Right renal cortex interstitium (tissue), 3 donors: ENCODE data around the gene VEPH1. TPM values are rescaled to one million over a fixed set of nuclear protein-coding genes. Genes with fewer than 3 reads are reported as not detected.

Experiments
- DNase-seq, 3 donors: peaks; one replicate each; pipeline ENCODE4 v3.0.0-alpha.2; 2013; ENCODE audit warnings: low read depth in 3 of 3, low spot score in 2 of 3
- polyA plus RNA-seq, 3 donors: library from polyadenylated mRNA; unstranded; fragments of 120-200 nt; gene quantifications; one replicate each; pipeline ENCODE4 v1.2.1, GENCODE V29; 2013; ENCODE audit not compliant: insufficient read length in 3 of 3

Gene VEPH1
- polyA plus RNA-seq, 3 donors, result 58.5 to 62.6 (median 61.0) TPM

GRCh38 chr3:157526036-157526435 lies 22.8 kb upstream of the VEPH1 start:
- no peak for DNase-seq

- DNase-seq, result no peak
These were observed 20.6 kb upstream of the VEPH1 start for GRCh38 chr3:157523814-157524213.

- no peak for DNase-seq
These were observed 19.4 kb upstream of the VEPH1 start for GRCh38 chr3:157522648-157523047.

GRCh38 chr3:157520485-157521150 lies 17.4 kb upstream of the VEPH1 start:
- no peak for DNase-seq

- DNase-seq, result no peak
These were observed 15.7 kb upstream of the VEPH1 start for GRCh38 chr3:157518881-157519280.

- DNase-seq, result no peak
These were observed 13.7 kb upstream of the VEPH1 start for GRCh38 chr3:157516928-157517327.

GRCh38 chr3:157515398-157515797 lies 12.2 kb upstream of the VEPH1 start:
- no peak for DNase-seq

GRCh38 chr3:157514371-157514895 lies 11.2 kb upstream of the VEPH1 start:
- DNase-seq, result no peak

- DNase-seq, result no peak
These were observed 10.4 kb upstream of the VEPH1 start for GRCh38 chr3:157513585-157513984.

GRCh38 chr3:157512534-157512933 lies 9.3 kb upstream of the VEPH1 start:
- DNase-seq, result no peak

GRCh38 chr3:157508461-157508860 lies 5.2 kb upstream of the VEPH1 start:
- no peak for DNase-seq

- DNase-seq, result no peak
These were observed 1.4 kb downstream of the VEPH1 start for GRCh38 chr3:157501863-157502262.

- no peak for DNase-seq
These were observed 3.0 kb downstream of the VEPH1 start for GRCh38 chr3:157500232-157500631.

GRCh38 chr3:157499342-157499963 lies 3.8 kb downstream of the VEPH1 start:
- DNase-seq, result peak in 2 of 3 donors; percentile 52 to 78

- DNase-seq, result no peak
These were observed 4.8 kb downstream of the VEPH1 start for GRCh38 chr3:157498371-157498770.

GRCh38 chr3:157495846-157496245 lies 7.4 kb downstream of the VEPH1 start:
- DNase-seq, result no peak

- no peak for DNase-seq
These were observed 8.5 kb downstream of the VEPH1 start for GRCh38 chr3:157494581-157495281.

GRCh38 chr3:157493627-157494550 lies 9.3 kb downstream of the VEPH1 start:
- peak in 1 of 3 donors; percentile 56 for DNase-seq

- DNase-seq, result no peak
These were observed 12.1 kb downstream of the VEPH1 start for GRCh38 chr3:157491136-157491535.

- no peak for DNase-seq
These were observed 15.1 kb downstream of the VEPH1 start for GRCh38 chr3:157488144-157488543.

GRCh38 chr3:157487339-157487738 lies 15.9 kb downstream of the VEPH1 start:
- no peak for DNase-seq
